Stimulated activated CD4-positive, alpha-beta T cell treated with anti-CD3 and anti-CD28 coated beads, Interleukin-1b, Interleukin-23, amount 100 ng/mL, for 4 hours (primary cell): ENCODE measurements around the gene SLC35A5.

Experiments
- DNase-seq, 2 donors: peaks; one replicate each; pipeline ENCODE4 v3.0.0-alpha.2; 2020; ENCODE audit warnings: low read depth in 2 of 2

SLC35A5 gene

GRCh38 chr3:112572701-112573100 lies 10.9 kb downstream of the SLC35A5 start:
- DNase-seq, result no peak

- no peak for DNase-seq
Observed at GRCh38 chr3:112579232-112579631, 17.4 kb downstream of the SLC35A5 start.

- DNase-seq, result no peak
Observed at GRCh38 chr3:112579697-112580096, 17.9 kb downstream of the SLC35A5 start.

- no peak for DNase-seq
Observed at GRCh38 chr3:112582244-112582874, 20.5 kb downstream of the SLC35A5 start.

- no peak for DNase-seq
Observed at GRCh38 chr3:112583105-112583504, 21.3 kb downstream of the SLC35A5 start.

GRCh38 chr3:112585782-112586181 lies 23.9 kb downstream of the SLC35A5 start:
- DNase-seq, result no peak

GRCh38 chr3:112587336-112587735 lies 25.5 kb downstream of the SLC35A5 start:
- no peak for DNase-seq

GRCh38 chr3:112593258-112593657 lies 31.4 kb downstream of the SLC35A5 start:
- no peak for DNase-seq

GRCh38 chr3:112594856-112595255 lies 33.0 kb downstream of the SLC35A5 start:
- DNase-seq, result no peak

- no peak for DNase-seq
Observed at GRCh38 chr3:112597945-112598344, 36.1 kb downstream of the SLC35A5 start.

- DNase-seq, result no peak
Observed at GRCh38 chr3:112598731-112599130, 36.9 kb downstream of the SLC35A5 start.

- no peak for DNase-seq
Observed at GRCh38 chr3:112602217-112602838, 40.5 kb downstream of the SLC35A5 start.

- no peak for DNase-seq
Observed at GRCh38 chr3:112604536-112604935, 42.7 kb downstream of the SLC35A5 start.

GRCh38 chr3:112605285-112605684 lies 43.4 kb downstream of the SLC35A5 start:
- no peak for DNase-seq

GRCh38 chr3:112606098-112606497 lies 44.3 kb downstream of the SLC35A5 start:
- DNase-seq, result no peak

- DNase-seq, result no peak
Observed at GRCh38 chr3:112607863-112608262, 46.0 kb downstream of the SLC35A5 start.

GRCh38 chr3:112610121-112610520 lies 48.3 kb downstream of the SLC35A5 start:
- no peak for DNase-seq

GRCh38 chr3:112611752-112612515 lies 50.1 kb downstream of the SLC35A5 start:
- DNase-seq, result no peak

GRCh38 chr3:112615989-112616731 lies 54.3 kb downstream of the SLC35A5 start:
- DNase-seq, result no peak

GRCh38 chr3:112617285-112617684 lies 55.4 kb downstream of the SLC35A5 start:
- no peak for DNase-seq

GRCh38 chr3:112619295-112619694 lies 57.5 kb downstream of the SLC35A5 start:
- DNase-seq, result no peak

GRCh38 chr3:112623213-112623612 lies 61.4 kb downstream of the SLC35A5 start:
- no peak for DNase-seq
